SK-N-SH (cell line): ENCODE data around the gene OR4Q3. TPM values are rescaled to one million over a fixed set of nuclear protein-coding genes. Genes with fewer than 3 reads are reported as not detected.
"Not testable (repeated sequence)": the region's sequence is repeated elsewhere in the genome, so short reads cannot be mapped to it uniquely, and the experiment has no call there.

Source experiments
- CTCF ChIA-PET: fragments of 300-600, 350-600 bp; formaldehyde crosslinking; extraction: SDS; loops from one replicate; lab custom pipeline; 2021; lab: Yijun Ruan, JAX
- POLR2A ChIA-PET: fragments of 350-600 bp; sonication (Branson Sonifier 250); formaldehyde crosslinking; extraction: SDS; loops from one replicate; lab custom pipeline; 2020; ENCODE audit warnings: antibody characterized with exemption, inconsistent platforms; lab: Yijun Ruan, JAX
- DNase-seq: peaks from one replicate; pipeline ENCODE4 v3.0.0; 2012
- H2AFZ ChIP-seq: fragments of 200-600 bp; sonication (generic); 2 replicates; pipeline ENCODE4 v1.8.1; 2016; ENCODE audit warnings: antibody characterized with exemption, mild to moderate bottlenecking, low read depth
- H3F3A ChIP-seq: fragments of 200-600 bp; sonication (generic); replicated peaks from 2 replicates; pipeline ENCODE3; 2016; ENCODE audit warnings: antibody characterized with exemption, mild to moderate bottlenecking; ENCODE audit not compliant: insufficient read depth
- H3K27ac ChIP-seq, 2 experiments: fragments of 200-500 bp in 1 of 2; fragments of 200-600 bp in 1 of 2; sonication (Bioruptor generic) in 1 of 2; sonication (generic), shearing (Covaris generic) in 1 of 2; 2 replicates each; pipeline versions ENCODE4 v1.5.1 to v1.6.1; 2014 to 2016; ENCODE audit warnings: low read depth in 2 of 2, inconsistent platforms in 1 of 2, low read length in 1 of 2, mild to moderate bottlenecking in 1 of 2, mixed read lengths in 1 of 2
- H3K27me3 ChIP-seq: fragments of 200-600 bp; sonication (generic), shearing (Covaris generic); 2 replicates; pipeline ENCODE4 v1.6.1; 2016; ENCODE audit warnings: mixed run types; ENCODE audit not compliant: insufficient read depth
- H3K36me3 ChIP-seq, 2 experiments: fragments of 200-500 bp in 1 of 2; fragments of 200-600 bp in 1 of 2; sonication (Bioruptor generic) in 1 of 2; sonication (generic) in 1 of 2; replicated peaks in 1 of 2; 2 replicates each; pipeline versions ENCODE3 to v1.5.1; 2014 to 2016; ENCODE audit warnings: low read length in 1 of 2, mild to moderate bottlenecking in 1 of 2; ENCODE audit not compliant: insufficient read depth in 2 of 2, control insufficient read depth in 1 of 2
- H3K4me1 ChIP-seq, 2 experiments: fragments of 200-500 bp in 1 of 2; fragments of 200-600 bp in 1 of 2; sonication (Bioruptor generic) in 1 of 2; sonication (generic), shearing (Covaris generic) in 1 of 2; 2 replicates each; pipeline versions ENCODE4 v1.5.1 to v1.6.1; 2014 to 2016; ENCODE audit warnings: low read depth in 1 of 2, low read length in 1 of 2, mixed run types in 1 of 2; ENCODE audit not compliant: insufficient read depth in 2 of 2, control insufficient read depth in 1 of 2
- H3K4me2 ChIP-seq: fragments of 200-600 bp; sonication (generic), shearing (Covaris generic); 2 replicates; pipeline ENCODE4 v1.6.1; 2017; ENCODE audit warnings: mixed run types
- H3K4me3 ChIP-seq, 2 experiments: fragments of 200-500 bp in 1 of 2; fragments of 200-600 bp in 1 of 2; sonication (Bioruptor generic) in 1 of 2; sonication (generic), shearing (Covaris generic) in 1 of 2; 2 replicates each; pipeline versions ENCODE4 v1.5.1 to v1.8.1; 2014 to 2016; ENCODE audit warnings: low read depth in 2 of 2, inconsistent platforms in 1 of 2, low read length in 1 of 2, mild to moderate bottlenecking in 1 of 2, mixed read lengths in 1 of 2, moderate library complexity in 1 of 2
- H3K79me2 ChIP-seq: fragments of 200-600 bp; sonication (generic); 2 replicates; pipeline ENCODE4 v1.8.1; 2017; ENCODE audit warnings: mild to moderate bottlenecking; ENCODE audit not compliant: insufficient read depth
- H3K9ac ChIP-seq: fragments of 200-600 bp; sonication (generic); 2 replicates; pipeline ENCODE4 v1.6.1; 2017; ENCODE audit warnings: mixed run types
- H3K9me2 ChIP-seq: fragments of 200-600 bp; sonication (generic); 2 replicates; pipeline ENCODE4 v1.6.1; 2017; ENCODE audit warnings: mixed run types
- H3K9me3 ChIP-seq: fragments of 200-600 bp; sonication (generic); 2 replicates; pipeline ENCODE4 v1.6.1; 2017; ENCODE audit warnings: mixed run types, mild to moderate bottlenecking, moderate library complexity
- H4K20me1 ChIP-seq: fragments of 200-600 bp; sonication (generic); 2 replicates; pipeline ENCODE4 v1.6.1; 2017; ENCODE audit warnings: mild to moderate bottlenecking, mixed run types; ENCODE audit not compliant: insufficient read depth
- MXI1 ChIP-seq: IDR thresholded peaks from 2 replicates; pipeline ENCODE4 v1.6.1; 2012; ENCODE audit warnings: mild to moderate bottlenecking, low read depth, low read length, improper control_type of control experiment
- POLR2AphosphoS5 ChIP-seq: IDR thresholded peaks from 2 replicates; pipeline ENCODE4 v1.6.1; 2012; ENCODE audit warnings: low read depth, low read length
- SIN3A ChIP-seq: IDR thresholded peaks from 2 replicates; pipeline ENCODE4 v1.6.1; 2012; ENCODE audit warnings: low read depth, mild to moderate bottlenecking, low read length, moderate library complexity, borderline replicate concordance
- WGBS: methylation state at CpG from one replicate; pipeline ENCODE4 v1.1.6; 2017; ENCODE audit warnings: low lambda C conversion rate; 5-methylcytosine and 5-hydroxymethylcytosine counted together
- polyA plus RNA-seq, 3 experiments: library from polyadenylated mRNA; depleted of rRNA; stranded (reverse); fragments of >200 nt; gene quantifications; 2 replicates each; pipeline ENCODE4 v1.2.3, GENCODE V29; 2012
- TF ChIP-seq, protein P1 (sequence below): IDR thresholded peaks from 2 replicates; pipeline ENCODE4 v1.6.1; 2012; ENCODE audit warnings: mild to moderate bottlenecking, low read depth, low read length, moderate library complexity
- TF ChIP-seq, protein P2 (sequence below): fragments of 150-350 bp; IDR thresholded peaks from 2 replicates; pipeline ENCODE4 v1.6.1; 2016; ENCODE audit warnings: mild to moderate bottlenecking, low read depth, low read length

The OR4Q3 gene
- polyA plus RNA-seq, 1 of the 3 experiments (the other 2 are of a cell fraction), result not detected

DNA sequence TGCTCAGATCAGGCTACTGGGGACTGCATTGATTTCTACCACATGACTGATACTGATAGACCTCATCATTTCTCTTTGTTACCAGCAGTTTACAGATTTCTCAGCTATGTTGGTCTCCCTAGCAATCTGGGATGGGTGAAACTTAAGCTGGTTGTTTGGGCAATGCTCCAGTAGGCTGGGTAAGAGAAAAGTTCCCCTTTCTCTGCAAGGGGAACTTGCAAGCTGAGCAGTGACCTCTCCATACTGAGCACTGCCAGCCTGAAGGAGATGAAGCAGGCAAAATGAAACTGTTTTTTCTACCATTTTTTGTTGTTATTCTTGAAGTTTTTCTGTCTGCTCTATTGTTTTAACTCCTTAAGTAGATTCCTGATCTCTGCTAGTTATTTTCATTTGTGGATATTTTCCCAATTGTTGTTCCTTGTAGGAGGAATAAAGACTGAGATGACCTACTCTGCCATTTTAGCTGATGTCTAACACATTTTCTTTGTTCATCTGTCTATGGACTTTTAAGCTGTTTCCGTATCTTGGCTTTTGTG is 28.6 kb downstream of the OR4Q3 start:
- H3K27ac ChIP-seq, result no peak overlapping the region
- H3K9ac ChIP-seq, result no peak overlapping the region
- no peaks in the 10 kb centered on the region for H3K9me3 ChIP-seq
- H2AFZ ChIP-seq, result no peak overlapping the region
- H3K9me2 ChIP-seq, result no peaks in the 10 kb centered on the region; the same call in 1 of the 2 replicates
- POLR2A ChIA-PET, result no interaction called here
- no peak for DNase-seq
- no peaks in the 10 kb centered on the region for H3K36me3 ChIP-seq
- TF ChIP-seq POLR2AphosphoS5 (no peak), SIN3A (no peak), MXI1 (no peak)
- TF ChIP-seq, protein P1, sequence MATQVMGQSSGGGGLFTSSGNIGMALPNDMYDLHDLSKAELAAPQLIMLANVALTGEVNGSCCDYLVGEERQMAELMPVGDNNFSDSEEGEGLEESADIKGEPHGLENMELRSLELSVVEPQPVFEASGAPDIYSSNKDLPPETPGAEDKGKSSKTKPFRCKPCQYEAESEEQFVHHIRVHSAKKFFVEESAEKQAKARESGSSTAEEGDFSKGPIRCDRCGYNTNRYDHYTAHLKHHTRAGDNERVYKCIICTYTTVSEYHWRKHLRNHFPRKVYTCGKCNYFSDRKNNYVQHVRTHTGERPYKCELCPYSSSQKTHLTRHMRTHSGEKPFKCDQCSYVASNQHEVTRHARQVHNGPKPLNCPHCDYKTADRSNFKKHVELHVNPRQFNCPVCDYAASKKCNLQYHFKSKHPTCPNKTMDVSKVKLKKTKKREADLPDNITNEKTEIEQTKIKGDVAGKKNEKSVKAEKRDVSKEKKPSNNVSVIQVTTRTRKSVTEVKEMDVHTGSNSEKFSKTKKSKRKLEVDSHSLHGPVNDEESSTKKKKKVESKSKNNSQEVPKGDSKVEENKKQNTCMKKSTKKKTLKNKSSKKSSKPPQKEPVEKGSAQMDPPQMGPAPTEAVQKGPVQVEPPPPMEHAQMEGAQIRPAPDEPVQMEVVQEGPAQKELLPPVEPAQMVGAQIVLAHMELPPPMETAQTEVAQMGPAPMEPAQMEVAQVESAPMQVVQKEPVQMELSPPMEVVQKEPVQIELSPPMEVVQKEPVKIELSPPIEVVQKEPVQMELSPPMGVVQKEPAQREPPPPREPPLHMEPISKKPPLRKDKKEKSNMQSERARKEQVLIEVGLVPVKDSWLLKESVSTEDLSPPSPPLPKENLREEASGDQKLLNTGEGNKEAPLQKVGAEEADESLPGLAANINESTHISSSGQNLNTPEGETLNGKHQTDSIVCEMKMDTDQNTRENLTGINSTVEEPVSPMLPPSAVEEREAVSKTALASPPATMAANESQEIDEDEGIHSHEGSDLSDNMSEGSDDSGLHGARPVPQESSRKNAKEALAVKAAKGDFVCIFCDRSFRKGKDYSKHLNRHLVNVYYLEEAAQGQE, result no peak
- TF ChIP-seq, protein P2, sequence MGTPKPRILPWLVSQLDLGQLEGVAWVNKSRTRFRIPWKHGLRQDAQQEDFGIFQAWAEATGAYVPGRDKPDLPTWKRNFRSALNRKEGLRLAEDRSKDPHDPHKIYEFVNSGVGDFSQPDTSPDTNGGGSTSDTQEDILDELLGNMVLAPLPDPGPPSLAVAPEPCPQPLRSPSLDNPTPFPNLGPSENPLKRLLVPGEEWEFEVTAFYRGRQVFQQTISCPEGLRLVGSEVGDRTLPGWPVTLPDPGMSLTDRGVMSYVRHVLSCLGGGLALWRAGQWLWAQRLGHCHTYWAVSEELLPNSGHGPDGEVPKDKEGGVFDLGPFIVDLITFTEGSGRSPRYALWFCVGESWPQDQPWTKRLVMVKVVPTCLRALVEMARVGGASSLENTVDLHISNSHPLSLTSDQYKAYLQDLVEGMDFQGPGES, result no peak
- CTCF ChIA-PET, result interaction anchor here (0.6 kb wide), 1 partner anchor 106 kb away, joined by 3 read pairs; no protein-coding TSS in a partner anchor
- no peaks in the 10 kb centered on the region for H3K27me3 ChIP-seq
- no peak overlapping the region for H3K4me2 ChIP-seq
- H3F3A ChIP-seq, result no peaks in the 10 kb centered on the region
- H3K4me1 ChIP-seq, result no peaks in the 10 kb centered on the region
- no peaks in the 10 kb centered on the region for H4K20me1 ChIP-seq
- WGBS, result 8% methylated on average over 1 of the region's 1 CpG
- no peaks in the 10 kb centered on the region for H3K79me2 ChIP-seq
- H3K4me3 ChIP-seq, result no peak overlapping the region

DNA sequence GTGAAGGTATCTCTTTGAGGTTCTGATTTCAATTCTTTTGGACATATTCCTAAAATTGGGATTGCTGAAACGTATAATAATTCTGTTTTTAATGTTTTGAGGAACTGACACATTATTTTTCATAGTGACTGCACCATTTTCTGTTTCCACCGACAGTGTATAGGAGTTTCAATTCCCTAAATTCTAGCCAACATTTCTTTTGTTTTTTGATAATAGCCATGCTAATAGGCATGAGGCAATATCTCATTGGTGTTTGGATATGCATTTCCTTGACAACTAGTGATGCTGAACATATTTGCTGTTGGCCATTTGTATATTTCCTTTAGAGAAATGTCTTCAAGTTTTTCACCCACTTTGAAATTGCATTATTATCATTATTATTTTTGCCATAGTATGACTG is 29.1 kb downstream of the OR4Q3 start:
- H3K9ac ChIP-seq, H3F3A ChIP-seq, H3K79me2 ChIP-seq, H3K9me3 ChIP-seq, H3K27ac ChIP-seq, H3K27me3 ChIP-seq, H4K20me1 ChIP-seq, H3K36me3 ChIP-seq, H2AFZ ChIP-seq, H3K4me1 ChIP-seq, H3K9me2 ChIP-seq, H3K4me2 ChIP-seq, H3K4me3 ChIP-seq, DNase-seq, POLR2A ChIA-PET: not testable (repeated sequence)
- WGBS, result 4% methylated on average over 2 of the region's 2 CpGs
- CTCF ChIA-PET, result interaction anchor here (0.6 kb wide), 1 partner anchor 105 kb away, joined by 3 read pairs; no protein-coding TSS in a partner anchor

DNA sequence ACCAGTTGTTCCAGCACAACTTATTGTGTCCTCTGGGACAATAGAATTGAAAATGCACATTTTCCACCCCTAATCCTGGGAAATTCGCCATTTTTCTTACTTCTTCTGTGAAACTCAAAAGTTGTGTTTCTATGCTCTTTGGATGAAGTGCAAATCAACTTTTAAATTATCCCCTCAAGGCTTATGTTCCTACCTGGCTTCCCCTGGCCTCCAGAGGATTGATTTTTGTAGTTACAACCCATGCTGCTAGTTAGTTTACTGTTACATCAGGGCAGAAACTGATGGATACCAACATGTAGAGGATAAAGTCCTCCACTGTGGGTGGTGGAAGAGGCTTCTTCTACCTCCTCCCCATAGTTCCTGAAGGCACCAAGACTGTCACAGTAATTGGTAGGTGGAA is 29.8 kb downstream of the OR4Q3 start, which contains the start of gene OR4M1:
Gene OR4M1, plus strand, starts transcription at position 301 of the 400 bp plus-strand sequence. CDS start 6,819 bp downstream, outside the sequence.
- POLR2A ChIA-PET, result not testable (repeated sequence)
- 0% methylated on average over 1 of the region's 1 CpG for WGBS

More for the DNA sequence above, 29.8 kb downstream of the OR4Q3 start, which contains the start of gene OR4M1:
- H3K4me3 ChIP-seq, DNase-seq, H3K36me3 ChIP-seq, H3K79me2 ChIP-seq, H3K4me1 ChIP-seq, H2AFZ ChIP-seq, H3K27me3 ChIP-seq, H3K27ac ChIP-seq, H3K4me2 ChIP-seq, H3K9me2 ChIP-seq, CTCF ChIA-PET, H3F3A ChIP-seq, H4K20me1 ChIP-seq, H3K9me3 ChIP-seq, H3K9ac ChIP-seq: not testable (repeated sequence)
